IgD-negative memory B cell (primary cell): ENCODE measurements around the gene ANKRD44. TPM values are rescaled to one million over a fixed set of nuclear protein-coding genes. Genes with fewer than 3 reads are reported as not detected.
A peak's percentile ranks its signal among the peaks of the same experiment; 100 is the strongest.

Experiments used
- H3K27ac Mint-ChIP-seq, 3 donors: one replicate each; pipeline ENCODE4 v1.8.0; 2020 to 2022; ENCODE audit warnings: mild to moderate bottlenecking in 3 of 3, mixed read lengths in 3 of 3, moderate library complexity in 1 of 3
- H3K27me3 Mint-ChIP-seq: one replicate; pipeline ENCODE4 v1.8.0; 2021; ENCODE audit warnings: mixed read lengths
- H3K36me3 Mint-ChIP-seq: one replicate; pipeline ENCODE4 v1.8.0; 2020; ENCODE audit warnings: mild to moderate bottlenecking, mixed read lengths
- H3K4me1 Mint-ChIP-seq, 3 donors: one replicate each; pipeline ENCODE4 v1.8.0; 2020 to 2022; ENCODE audit warnings: mixed read lengths in 3 of 3, mild to moderate bottlenecking in 1 of 3
- H3K4me3 Mint-ChIP-seq, 4 donors: one replicate each; pipeline ENCODE4 v1.8.0; 2020 to 2022; ENCODE audit warnings: mild to moderate bottlenecking in 4 of 4, mixed read lengths in 4 of 4, moderate library complexity in 3 of 4
- H3K9me3 Mint-ChIP-seq, 3 donors: one replicate each; pipeline ENCODE4 v1.8.0; 2020 to 2021; ENCODE audit warnings: mixed read lengths in 3 of 3, mild to moderate bottlenecking in 1 of 3
- polyA plus RNA-seq: library from polyadenylated mRNA; unstranded; fragments of 300-500 nt; fragmentation: Illumina TruSeq; gene quantifications from one replicate; pipeline ENCODE4 v1.2.3, GENCODE V29; 2021

Gene ANKRD44
- polyA plus RNA-seq, 1 donor from 2014 or later = 91.6 TPM

- Mint-ChIP-seq H3K4me1 (peaks cover 72 to 81% (median 74%) of the 10 kb centered on the region in 3 donors), H3K27ac (peak overlapping the region; percentile 57 to 88 (median 68)), H3K4me3 (peak overlapping the region; percentile 31 to 79 (median 42)), H3K36me3 (peaks cover 8% of the 10 kb centered on the region), H3K27me3 (no peaks in the 10 kb centered on the region), H3K9me3 (no peaks in the 10 kb centered on the region)
These were observed 72.6 kb downstream of the ANKRD44 start for GRCh38 chr2:197238043-197238365.

- Mint-ChIP-seq H3K27ac (peak overlapping the region; percentile 57 to 88 (median 68)), H3K36me3 (peaks cover 11% of the 10 kb centered on the region), H3K9me3 (no peaks in the 10 kb centered on the region), H3K27me3 (no peaks in the 10 kb centered on the region), H3K4me3 (peak overlapping the region; percentile 31 to 79 (median 42)), H3K4me1 (peaks cover 74 to 83% (median 75%) of the 10 kb centered on the region in 3 donors)
These were observed 73.1 kb downstream of the ANKRD44 start for GRCh38 chr2:197237291-197238042.

DNA sequence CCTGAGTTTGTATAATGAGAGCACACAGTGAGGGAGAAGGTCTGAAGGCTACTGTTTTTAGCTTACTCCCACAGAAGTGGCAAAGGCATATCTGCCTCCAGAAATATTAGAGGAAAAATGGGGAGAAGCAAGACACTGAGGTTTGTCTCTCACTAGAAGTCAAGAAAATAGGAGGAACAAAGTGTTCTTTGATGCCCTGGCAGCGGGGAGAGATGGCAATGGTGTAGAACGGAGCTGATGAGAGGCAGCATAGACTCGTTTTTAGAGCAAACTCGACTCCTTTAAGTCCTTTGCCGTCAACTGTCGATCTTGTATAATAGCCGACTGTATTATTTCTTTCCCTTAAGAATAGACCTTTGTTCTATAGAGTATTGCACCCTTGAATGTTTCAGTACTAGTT lies 73.8 kb downstream of the ANKRD44 start:
- peaks cover 78 to 87% (median 78%) of the 10 kb centered on the region in 3 donors for H3K4me1 Mint-ChIP-seq
- H3K4me3 Mint-ChIP-seq = peak overlapping the region in 3 of 4 donors; percentile 19 to 79 (median 51)
- H3K27me3 Mint-ChIP-seq = no peaks in the 10 kb centered on the region
- peaks cover 11% of the 10 kb centered on the region for H3K36me3 Mint-ChIP-seq
- no peaks in the 10 kb centered on the region for H3K9me3 Mint-ChIP-seq
- peak overlapping the region; percentile 57 to 80 (median 68) for H3K27ac Mint-ChIP-seq

GRCh38 chr2:197236159-197236558 lies 74.4 kb downstream of the ANKRD44 start:
- Mint-ChIP-seq H3K9me3 (no peaks in the 10 kb centered on the region), H3K4me3 (peak overlapping the region in 2 of 4 donors; percentile 21 to 41)

DNA sequence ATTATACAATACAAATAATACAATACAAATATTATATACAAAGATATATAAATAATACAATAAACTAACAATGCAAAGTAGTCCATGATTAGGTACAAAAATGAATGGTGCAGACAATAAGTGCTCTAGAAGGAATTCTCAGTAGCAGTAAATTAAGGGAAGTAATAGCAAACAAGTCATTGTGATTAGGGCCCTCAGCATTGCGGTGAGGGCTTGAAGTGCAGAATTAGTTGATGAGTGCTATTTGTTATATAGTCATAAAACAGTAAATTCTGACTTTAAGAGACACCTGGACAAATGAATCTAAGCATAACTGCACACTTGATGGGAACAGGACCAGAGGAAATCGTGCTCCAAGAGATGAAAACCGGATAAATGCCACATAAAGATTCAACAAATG lies 74.9 kb downstream of the ANKRD44 start:
- peak overlapping the region; percentile 57 to 80 (median 78) for H3K27ac Mint-ChIP-seq
- H3K4me3 Mint-ChIP-seq = peak overlapping the region in 2 of 4 donors; percentile 21 to 41
- no peaks in the 10 kb centered on the region for H3K27me3 Mint-ChIP-seq
- peaks cover 76 to 79% (median 77%) of the 10 kb centered on the region in 3 donors for H3K4me1 Mint-ChIP-seq
- H3K9me3 Mint-ChIP-seq = no peaks in the 10 kb centered on the region
- peaks cover 12% of the 10 kb centered on the region for H3K36me3 Mint-ChIP-seq

More at GRCh38 chr2:197236159-197236558, 74.4 kb downstream of the ANKRD44 start:
- peak overlapping the region; percentile 57 to 80 (median 78) for H3K27ac Mint-ChIP-seq
- H3K36me3 Mint-ChIP-seq = peaks cover 12% of the 10 kb centered on the region
- H3K27me3 Mint-ChIP-seq = no peaks in the 10 kb centered on the region
- peaks cover 80 to 82% (median 81%) of the 10 kb centered on the region in 3 donors for H3K4me1 Mint-ChIP-seq

DNA sequence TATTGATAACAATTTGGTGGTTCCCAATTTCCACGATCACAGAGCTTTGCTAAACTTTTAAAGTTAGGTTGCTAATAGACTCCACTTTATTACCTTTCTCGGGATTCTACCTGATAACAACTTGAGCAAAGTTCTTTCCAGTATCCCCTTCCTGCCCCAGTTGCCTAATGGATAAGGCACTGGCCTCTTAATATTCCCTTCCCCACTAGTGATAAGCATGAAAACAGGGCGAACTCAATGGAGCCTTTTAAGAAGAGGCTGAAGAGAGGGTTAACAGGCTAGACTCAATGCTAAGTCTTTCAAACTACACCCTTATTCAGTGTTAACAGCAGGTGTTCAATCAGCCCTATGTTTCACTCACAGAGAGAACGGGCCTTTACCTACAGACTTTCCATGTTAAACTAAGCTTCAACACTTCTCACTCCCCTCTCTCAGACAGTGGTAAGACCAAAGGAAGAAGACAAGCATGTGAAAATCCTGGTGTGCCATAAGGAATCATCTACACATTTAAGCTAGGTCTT lies 75.8 kb downstream of the ANKRD44 start:
- Mint-ChIP-seq H3K36me3 (peaks cover 12% of the 10 kb centered on the region), H3K27me3 (no peaks in the 10 kb centered on the region), H3K27ac (peak overlapping the region; percentile 65 to 83 (median 74)), H3K4me3 (peak overlapping the region in 1 of 4 donors; percentile 70), H3K4me1 (peaks cover 77 to 85% (median 82%) of the 10 kb centered on the region in 3 donors), H3K9me3 (no peaks in the 10 kb centered on the region)

DNA sequence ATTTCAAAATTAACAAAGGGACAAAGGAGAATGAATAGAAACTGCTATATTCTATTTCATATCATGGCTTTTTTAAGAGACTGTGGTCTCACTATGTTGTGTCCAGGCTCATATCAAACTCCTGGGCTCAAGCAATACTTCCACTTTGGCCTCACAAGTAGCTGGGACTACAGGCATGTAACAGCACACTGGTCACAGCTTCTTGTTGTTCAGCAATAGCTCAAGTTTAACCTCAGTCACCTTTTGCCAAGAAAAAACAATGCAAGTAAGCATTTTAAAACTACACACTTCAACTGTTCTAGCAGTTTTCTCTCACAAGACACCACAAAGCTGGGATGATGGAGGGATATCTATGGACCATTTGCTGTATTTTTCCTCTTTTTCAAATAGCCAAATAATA lies 77.1 kb downstream of the ANKRD44 start:
- Mint-ChIP-seq H3K27me3 (no peaks in the 10 kb centered on the region), H3K36me3 (peaks cover 9% of the 10 kb centered on the region), H3K4me3 (peak overlapping the region in 1 of 4 donors; percentile 18), H3K27ac (no peak overlapping the region), H3K4me1 (peaks cover 79 to 83% (median 80%) of the 10 kb centered on the region in 3 donors), H3K9me3 (no peaks in the 10 kb centered on the region)

- H3K9me3 Mint-ChIP-seq = no peaks in the 10 kb centered on the region
- H3K4me3 Mint-ChIP-seq = peak overlapping the region in 1 of 4 donors; percentile 30
- peaks cover 78 to 82% (median 80%) of the 10 kb centered on the region in 3 donors for H3K4me1 Mint-ChIP-seq
These were observed 78.6 kb downstream of the ANKRD44 start for GRCh38 chr2:197232010-197232409.

GRCh38 chr2:197229509-197230443 lies 80.8 kb downstream of the ANKRD44 start:
- H3K27me3 Mint-ChIP-seq = no peaks in the 10 kb centered on the region
- H3K9me3 Mint-ChIP-seq = no peaks in the 10 kb centered on the region
- peaks cover 6% of the 10 kb centered on the region for H3K36me3 Mint-ChIP-seq
- H3K4me3 Mint-ChIP-seq = peak overlapping the region in 2 of 4 donors; percentile 19 to 73
- H3K4me1 Mint-ChIP-seq = peaks cover 71 to 81% (median 73%) of the 10 kb centered on the region in 3 donors
- H3K27ac Mint-ChIP-seq = peak overlapping the region; percentile 62 to 80 (median 71)

More at GRCh38 chr2:197232010-197232409, 78.6 kb downstream of the ANKRD44 start:
- no peaks in the 10 kb centered on the region for H3K27me3 Mint-ChIP-seq
- peaks cover 9% of the 10 kb centered on the region for H3K36me3 Mint-ChIP-seq
- H3K27ac Mint-ChIP-seq = no peak overlapping the region

DNA sequence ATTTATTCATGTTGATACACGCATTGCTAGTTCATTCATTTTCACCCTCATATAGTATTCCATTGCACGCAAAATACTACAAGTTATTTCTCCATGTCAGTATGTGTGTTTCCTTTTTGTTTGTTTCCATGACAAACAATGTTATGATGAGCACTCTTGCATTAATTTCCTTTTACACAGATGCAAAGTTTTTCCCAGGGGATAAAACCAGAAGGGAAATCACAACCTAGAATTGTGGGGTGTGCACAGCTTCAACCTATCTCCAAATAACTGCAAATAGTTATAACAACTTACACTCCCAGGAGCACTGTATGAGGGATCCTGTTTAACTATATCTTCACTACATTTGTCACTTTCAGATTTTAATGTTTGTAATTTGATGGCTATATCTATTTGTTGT lies 87.1 kb downstream of the ANKRD44 start:
- Mint-ChIP-seq H3K27me3 (no peaks in the 10 kb centered on the region), H3K4me3 (peak overlapping the region in 3 of 4 donors; percentile 68 to 79 (median 74)), H3K36me3 (peaks cover 10% of the 10 kb centered on the region), H3K4me1 (peaks cover 61 to 68% (median 62%) of the 10 kb centered on the region in 3 donors), H3K9me3 (no peaks in the 10 kb centered on the region), H3K27ac (peak overlapping the region; percentile 87 to 93 (median 88))

DNA sequence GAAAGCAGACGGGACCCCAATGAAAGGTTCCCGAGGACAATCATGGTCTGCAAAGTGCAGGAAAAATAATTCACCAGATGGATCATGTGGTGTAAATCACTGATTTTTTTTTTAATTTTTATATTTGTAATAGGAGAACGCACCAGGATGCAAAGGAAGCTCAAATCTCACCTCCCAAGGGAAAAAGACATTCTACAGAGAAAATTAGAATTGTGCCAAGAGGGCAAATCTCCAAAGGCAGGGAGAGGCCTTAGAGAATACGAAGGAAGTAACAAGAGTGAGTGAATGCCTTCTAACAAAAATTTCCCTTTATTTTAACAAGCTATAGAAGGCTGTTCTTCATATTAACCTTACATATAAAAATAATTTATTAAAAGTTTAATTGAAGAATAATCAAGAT lies 90.9 kb downstream of the ANKRD44 start:
- Mint-ChIP-seq H3K4me3 (no peak overlapping the region), H3K27me3 (no peaks in the 10 kb centered on the region), H3K9me3 (no peaks in the 10 kb centered on the region), H3K36me3 (peaks cover 12% of the 10 kb centered on the region), H3K27ac (peak overlapping the region in 1 of 3 donors; percentile 86), H3K4me1 (peaks cover 58 to 75% (median 69%) of the 10 kb centered on the region in 3 donors)

DNA sequence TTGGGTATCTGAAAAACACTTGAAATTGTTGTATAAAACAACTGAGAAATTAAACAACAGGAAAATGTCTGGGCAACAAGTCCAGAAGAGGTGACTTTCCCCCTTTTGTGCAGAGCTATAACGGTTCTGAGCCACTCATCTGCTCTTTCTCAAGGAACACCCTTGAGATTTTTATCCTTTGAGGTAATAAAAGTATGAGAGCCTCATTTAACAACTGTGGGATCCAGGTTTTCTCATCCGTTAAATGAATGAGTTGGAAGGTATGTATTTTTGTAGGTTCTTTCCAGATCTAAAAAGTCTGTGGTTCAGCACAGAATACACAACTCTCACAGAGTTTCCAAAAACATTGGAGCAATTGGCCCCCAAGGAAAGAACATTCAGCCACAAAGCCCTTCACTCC lies 93.0 kb downstream of the ANKRD44 start:
- Mint-ChIP-seq H3K36me3 (peaks cover 8% of the 10 kb centered on the region), H3K27ac (peak overlapping the region; percentile 86 to 96 (median 89)), H3K4me3 (peak overlapping the region in 3 of 4 donors; percentile 33 to 92 (median 69)), H3K27me3 (no peaks in the 10 kb centered on the region), H3K4me1 (peaks cover 60 to 79% (median 70%) of the 10 kb centered on the region in 3 donors), H3K9me3 (no peaks in the 10 kb centered on the region)

- peak overlapping the region; percentile 86 to 96 (median 89) for H3K27ac Mint-ChIP-seq
- H3K4me3 Mint-ChIP-seq = peak overlapping the region; percentile 33 to 92 (median 64)
- H3K27me3 Mint-ChIP-seq = no peaks in the 10 kb centered on the region
- peaks cover 5% of the 10 kb centered on the region for H3K36me3 Mint-ChIP-seq
- H3K9me3 Mint-ChIP-seq = no peaks in the 10 kb centered on the region
- peaks cover 60 to 79% (median 69%) of the 10 kb centered on the region in 3 donors for H3K4me1 Mint-ChIP-seq
These were observed 94.1 kb downstream of the ANKRD44 start for GRCh38 chr2:197216361-197216979.

GRCh38 chr2:197215748-197216360 lies 94.7 kb downstream of the ANKRD44 start:
- Mint-ChIP-seq H3K27me3 (no peaks in the 10 kb centered on the region), H3K36me3 (peaks cover 5% of the 10 kb centered on the region), H3K4me3 (peak overlapping the region; percentile 33 to 92 (median 64)), H3K4me1 (peaks cover 60 to 84% (median 75%) of the 10 kb centered on the region in 3 donors), H3K27ac (peak overlapping the region; percentile 86 to 96 (median 89)), H3K9me3 (no peaks in the 10 kb centered on the region)
